Measurements from ENCODE around the gene CUEDC1. TPM values are rescaled to one million over a fixed set of nuclear protein-coding genes. Genes with fewer than 3 reads are reported as not detected.
"Not testable (repeated sequence)": the region's sequence is repeated elsewhere in the genome, so short reads cannot be mapped to it uniquely, and the experiment has no call there.

CUEDC1 gene
- total RNA-seq, 1 donor from 2014 or later = 37.0 TPM

DNA sequence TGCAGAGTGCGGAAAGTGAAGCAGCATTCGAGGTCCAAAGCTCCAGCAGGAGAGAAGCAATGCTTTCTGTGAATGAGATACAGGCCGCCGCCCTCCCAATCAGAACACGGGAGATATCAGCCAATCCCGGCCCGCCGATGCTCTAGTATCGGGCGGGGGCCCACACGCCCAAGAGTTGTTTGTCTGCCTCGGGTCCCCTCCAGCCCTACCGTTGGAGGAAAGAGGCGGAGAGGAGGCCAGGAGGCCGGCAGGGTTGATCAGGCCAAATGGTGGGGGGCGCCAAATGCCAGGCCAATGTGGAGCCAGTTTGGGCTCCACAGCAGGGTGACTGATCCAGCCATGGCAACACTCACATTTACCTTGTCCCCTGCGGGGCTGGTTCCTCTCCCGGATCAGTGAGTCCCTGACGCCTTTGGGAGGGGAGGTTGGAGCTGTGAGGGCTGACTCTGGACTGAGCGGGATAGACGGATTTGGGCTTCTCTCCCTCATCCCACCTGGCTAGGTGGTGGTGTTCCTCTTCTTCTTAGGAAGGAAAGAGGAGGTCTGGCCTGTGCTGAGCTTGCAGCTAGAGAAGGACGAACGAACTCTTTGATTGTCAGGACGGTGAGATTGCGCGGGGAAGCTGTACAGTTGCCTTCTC lies 10.4 kb upstream of the CUEDC1 start:
- Mint-ChIP-seq H3K27me3 (ENCODE audit: low read depth) (no peaks in the 10 kb centered on the region), H3K4me1 (no peaks in the 10 kb centered on the region), H3K4me3 (no peak overlapping the region), H3K36me3 (no peaks in the 10 kb centered on the region), H3K9me3 (no peaks in the 10 kb centered on the region), H3K27ac (no peak overlapping the region)
- peak in 1 of 2 experiments; percentile 14 for DNase-seq (ENCODE audit: low spot score in 2 of 2, unreplicated experiment in 2 of 2)
- TF ChIP-seq, protein P1, sequence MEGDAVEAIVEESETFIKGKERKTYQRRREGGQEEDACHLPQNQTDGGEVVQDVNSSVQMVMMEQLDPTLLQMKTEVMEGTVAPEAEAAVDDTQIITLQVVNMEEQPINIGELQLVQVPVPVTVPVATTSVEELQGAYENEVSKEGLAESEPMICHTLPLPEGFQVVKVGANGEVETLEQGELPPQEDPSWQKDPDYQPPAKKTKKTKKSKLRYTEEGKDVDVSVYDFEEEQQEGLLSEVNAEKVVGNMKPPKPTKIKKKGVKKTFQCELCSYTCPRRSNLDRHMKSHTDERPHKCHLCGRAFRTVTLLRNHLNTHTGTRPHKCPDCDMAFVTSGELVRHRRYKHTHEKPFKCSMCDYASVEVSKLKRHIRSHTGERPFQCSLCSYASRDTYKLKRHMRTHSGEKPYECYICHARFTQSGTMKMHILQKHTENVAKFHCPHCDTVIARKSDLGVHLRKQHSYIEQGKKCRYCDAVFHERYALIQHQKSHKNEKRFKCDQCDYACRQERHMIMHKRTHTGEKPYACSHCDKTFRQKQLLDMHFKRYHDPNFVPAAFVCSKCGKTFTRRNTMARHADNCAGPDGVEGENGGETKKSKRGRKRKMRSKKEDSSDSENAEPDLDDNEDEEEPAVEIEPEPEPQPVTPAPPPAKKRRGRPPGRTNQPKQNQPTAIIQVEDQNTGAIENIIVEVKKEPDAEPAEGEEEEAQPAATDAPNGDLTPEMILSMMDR (IDR thresholded peaks at IDR 0.05; ENCODE audit: unreplicated experiment) = no peak

GRCh38 chr17:57963149-57963511 lies 7.9 kb upstream of the CUEDC1 start:
- H3K9me3 Mint-ChIP-seq = no peaks in the 10 kb centered on the region
- no peaks in the 10 kb centered on the region for H3K36me3 Mint-ChIP-seq
- H3K4me3 Mint-ChIP-seq = no peak overlapping the region
- H3K27ac Mint-ChIP-seq = no peak overlapping the region
- TF ChIP-seq, protein P1 (IDR thresholded peaks at IDR 0.05; ENCODE audit: unreplicated experiment) = no peak
- H3K4me1 Mint-ChIP-seq = peaks cover under 1% of the 10 kb centered on the region
- DNase-seq (ENCODE audit: low spot score in 2 of 2, unreplicated experiment in 2 of 2) = no peak
- H3K27me3 Mint-ChIP-seq (ENCODE audit: low read depth) = no peaks in the 10 kb centered on the region

GRCh38 chr17:57962279-57963148 lies 7.3 kb upstream of the CUEDC1 start:
- H3K27ac Mint-ChIP-seq = no peak overlapping the region
- H3K4me1 Mint-ChIP-seq = peaks cover 6% of the 10 kb centered on the region
- no peak for DNase-seq (ENCODE audit: low spot score in 2 of 2, unreplicated experiment in 2 of 2)
- no peaks in the 10 kb centered on the region for H3K9me3 Mint-ChIP-seq
- H3K4me3 Mint-ChIP-seq = no peak overlapping the region
- no peaks in the 10 kb centered on the region for H3K27me3 Mint-ChIP-seq (ENCODE audit: low read depth)
- H3K36me3 Mint-ChIP-seq = no peaks in the 10 kb centered on the region
- TF ChIP-seq, protein P1 (IDR thresholded peaks at IDR 0.05; ENCODE audit: unreplicated experiment) = no peak

- no peak for DNase-seq (ENCODE audit: low spot score in 2 of 2, unreplicated experiment in 2 of 2)
- Mint-ChIP-seq H3K4me1 (peaks cover 24% of the 10 kb centered on the region), H3K36me3 (no peaks in the 10 kb centered on the region), H3K27me3 (ENCODE audit: low read depth) (no peaks in the 10 kb centered on the region), H3K4me3 (no peak overlapping the region), H3K27ac (no peak overlapping the region), H3K9me3 (no peaks in the 10 kb centered on the region)
- TF ChIP-seq, protein P1 (IDR thresholded peaks at IDR 0.05; ENCODE audit: unreplicated experiment) = no peak
Observed at GRCh38 chr17:57959929-57960328, 4.7 kb upstream of the CUEDC1 start.

DNA sequence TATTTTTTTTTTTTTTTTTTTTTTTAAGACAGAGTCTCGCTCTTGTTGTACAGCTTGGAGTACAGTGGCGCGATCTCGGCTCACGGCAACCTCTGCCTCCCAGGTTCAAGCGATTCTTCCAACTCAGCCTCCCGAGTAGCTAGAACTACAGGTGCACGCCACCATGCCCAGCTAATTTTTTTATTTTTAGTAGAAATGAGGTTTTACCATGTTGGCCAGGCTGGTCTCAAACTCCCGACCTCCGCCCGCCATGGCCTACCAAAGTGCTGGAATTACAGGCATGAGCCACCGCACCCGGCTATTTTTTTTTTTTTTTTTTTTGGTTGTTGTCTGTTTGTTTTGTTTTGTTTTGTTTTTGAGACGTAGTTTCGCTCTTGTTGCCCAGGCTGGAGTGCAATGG lies 3.2 kb upstream of the CUEDC1 start:
- H3K36me3 Mint-ChIP-seq; H3K27ac Mint-ChIP-seq; H3K4me3 Mint-ChIP-seq; DNase-seq (ENCODE audit: low spot score in 2 of 2, unreplicated experiment in 2 of 2); H3K27me3 Mint-ChIP-seq (ENCODE audit: low read depth); H3K9me3 Mint-ChIP-seq: not testable (repeated sequence)
- peaks cover 33% of the 10 kb centered on the region for H3K4me1 Mint-ChIP-seq

DNA sequence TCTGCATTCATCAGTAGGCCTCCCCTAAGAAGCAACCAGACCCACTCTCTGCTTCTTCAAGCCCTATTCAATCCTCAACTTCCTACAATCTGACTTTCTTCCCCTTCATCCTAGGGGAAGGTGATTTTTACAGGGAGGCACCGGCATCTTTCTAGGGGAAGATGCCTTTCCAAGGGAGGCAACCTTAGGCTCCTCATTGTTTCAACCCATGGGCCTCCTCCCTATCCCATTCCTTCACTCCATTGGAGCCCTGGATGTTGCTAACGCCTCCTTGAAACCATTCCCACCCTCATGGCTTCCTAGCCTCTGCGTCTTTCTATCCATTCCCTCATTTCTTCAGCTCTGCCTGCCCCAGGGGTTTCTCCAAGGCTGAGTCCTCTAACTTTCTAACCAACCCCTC lies 2.7 kb upstream of the CUEDC1 start:
- Mint-ChIP-seq H3K27me3 (ENCODE audit: low read depth) (no peaks in the 10 kb centered on the region), H3K9me3 (no peaks in the 10 kb centered on the region), H3K36me3 (no peaks in the 10 kb centered on the region), H3K27ac (peak overlapping the region; percentile 32), H3K4me3 (no peak overlapping the region), H3K4me1 (peaks cover 37% of the 10 kb centered on the region)
- TF ChIP-seq, protein P1 (IDR thresholded peaks at IDR 0.05; ENCODE audit: unreplicated experiment) = no peak
- no peak for DNase-seq (ENCODE audit: low spot score in 2 of 2, unreplicated experiment in 2 of 2)

Measured in mesothelial cell of epicardium (in vitro differentiated cells).